IPS-NIHi7 (cell line): ENCODE results near the gene ACVR1B.
A peak's percentile ranks its signal among the peaks of the same experiment; 100 is the strongest.

Experiments used
- DNase-seq: peaks from one replicate; pipeline ENCODE4 v3.0.0; 2012; ENCODE audit warnings: mixed read lengths; ENCODE audit errors: extremely low spot score

The ACVR1B gene

GRCh38 chr12:52004042-52004648 lies 52.6 kb downstream of the ACVR1B start:
- DNase-seq = peak; percentile 83

- no peak for DNase-seq
Observed at GRCh38 chr12:52005218-52005902, 53.9 kb downstream of the ACVR1B start.

- peak; percentile 42 for DNase-seq
Observed at GRCh38 chr12:52005903-52006703, 54.6 kb downstream of the ACVR1B start.

GRCh38 chr12:52006726-52007157 lies 55.2 kb downstream of the ACVR1B start, which contains the start of gene TAMALIN:
TSS of gene TAMALIN (plus strand) at chr12:52006946. CDS start at chr12:52007020, 74 bp downstream.
- DNase-seq = peak; percentile 72

- no peak for DNase-seq
Observed at GRCh38 chr12:52007158-52007921, 55.8 kb downstream of the ACVR1B start.

- DNase-seq = no peak
Observed at GRCh38 chr12:52007982-52008510, 56.5 kb downstream of the ACVR1B start.

GRCh38 chr12:52009081-52009751 lies 57.7 kb downstream of the ACVR1B start:
- DNase-seq = no peak

GRCh38 chr12:52010152-52010622 lies 58.7 kb downstream of the ACVR1B start:
- peak; percentile 87 for DNase-seq

GRCh38 chr12:52010692-52011601 lies 59.4 kb downstream of the ACVR1B start:
- DNase-seq = no peak

- no peak for DNase-seq
Observed at GRCh38 chr12:52011602-52012214, 60.2 kb downstream of the ACVR1B start.

GRCh38 chr12:52013626-52014310 lies 62.3 kb downstream of the ACVR1B start:
- DNase-seq = no peak

GRCh38 chr12:52014567-52015530 lies 63.4 kb downstream of the ACVR1B start:
- peak; percentile 63 for DNase-seq

GRCh38 chr12:52015532-52016041 lies 64.1 kb downstream of the ACVR1B start:
- DNase-seq = no peak

GRCh38 chr12:52018433-52019112 lies 67.1 kb downstream of the ACVR1B start:
- no peak for DNase-seq

GRCh38 chr12:52019113-52019770 lies 67.7 kb downstream of the ACVR1B start:
- DNase-seq = no peak
